ENCODE data around the gene ST6GALNAC3.

GRCh38 chr1:76491737-76492136 lies 417.2 kb downstream of the ST6GALNAC3 start:
- TF ChIP-seq POLR2A (IDR thresholded peaks at IDR 0.05): no peak
- no peak for TF ChIP-seq EP300 (IDR thresholded peaks at IDR 0.05; ENCODE audit: low read depth)
- TF ChIP-seq POLR2AphosphoS5 (IDR thresholded peaks at IDR 0.05): no peak
- no peak for TF ChIP-seq CTCF (IDR thresholded peaks at IDR 0.05)
